A549 (cell line): Measurements from ENCODE around the gene RRAGB.

Experiments
- POLR2A ChIP-seq: IDR thresholded peaks from 2 replicates; pipeline ENCODE4 v1.6.1; 2012; ENCODE audit warnings: mild to moderate bottlenecking, low read length
- RAD21 ChIP-seq, 2 experiments: fragments of >200 bp in 1 of 2; sonication (Bioruptor Twin) in 1 of 2; formaldehyde crosslinking in 1 of 2; IDR thresholded peaks in 1 of 2; conservative IDR thresholded peaks in 1 of 2; 2 replicates in 1 of 2; 3 replicates in 1 of 2; pipeline ENCODE4 v1.6.1; 2012 to 2018; ENCODE audit warnings: inconsistent platforms in 1 of 2
- RFX5 ChIP-seq: fragments of 450-650 bp; IDR thresholded peaks from 2 replicates; pipeline ENCODE4 v1.7.1; 2014; ENCODE audit warnings: antibody characterized with exemption, mild to moderate bottlenecking, moderate library complexity
- TF ChIP-seq, protein P1 (sequence below): fragments of >200 bp; sonication (Bioruptor Twin); formaldehyde crosslinking; IDR thresholded peaks from 3 replicates; pipeline ENCODE4 v1.5.1; 2016

DNA sequence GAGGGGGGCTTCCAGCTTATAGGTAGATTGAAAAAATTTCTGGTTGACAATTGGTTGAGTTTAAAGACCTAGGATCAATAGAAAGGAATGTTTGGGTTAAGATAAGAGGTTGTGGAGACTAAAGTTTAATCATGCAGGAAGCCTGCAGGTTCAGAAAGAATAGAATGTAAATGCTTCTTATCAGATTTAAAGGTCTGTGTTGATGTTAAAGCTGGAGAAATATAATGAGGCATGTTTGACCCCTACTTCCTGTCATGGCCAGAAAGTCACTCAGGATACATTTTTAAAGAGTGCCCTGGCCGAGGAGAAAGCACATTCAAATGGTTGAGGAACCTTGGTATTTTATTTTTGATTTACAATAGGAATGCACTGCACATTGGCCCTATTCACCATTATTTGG lies 3.9 kb upstream of the RRAGB start:
- TF ChIP-seq RAD21 (conservative IDR thresholded peaks at IDR 0.05 in 1 of 2, IDR thresholded peaks at IDR 0.05 in 1 of 2) (no peak), POLR2A (no peak), RFX5 (no peak)
- TF ChIP-seq, protein P1, sequence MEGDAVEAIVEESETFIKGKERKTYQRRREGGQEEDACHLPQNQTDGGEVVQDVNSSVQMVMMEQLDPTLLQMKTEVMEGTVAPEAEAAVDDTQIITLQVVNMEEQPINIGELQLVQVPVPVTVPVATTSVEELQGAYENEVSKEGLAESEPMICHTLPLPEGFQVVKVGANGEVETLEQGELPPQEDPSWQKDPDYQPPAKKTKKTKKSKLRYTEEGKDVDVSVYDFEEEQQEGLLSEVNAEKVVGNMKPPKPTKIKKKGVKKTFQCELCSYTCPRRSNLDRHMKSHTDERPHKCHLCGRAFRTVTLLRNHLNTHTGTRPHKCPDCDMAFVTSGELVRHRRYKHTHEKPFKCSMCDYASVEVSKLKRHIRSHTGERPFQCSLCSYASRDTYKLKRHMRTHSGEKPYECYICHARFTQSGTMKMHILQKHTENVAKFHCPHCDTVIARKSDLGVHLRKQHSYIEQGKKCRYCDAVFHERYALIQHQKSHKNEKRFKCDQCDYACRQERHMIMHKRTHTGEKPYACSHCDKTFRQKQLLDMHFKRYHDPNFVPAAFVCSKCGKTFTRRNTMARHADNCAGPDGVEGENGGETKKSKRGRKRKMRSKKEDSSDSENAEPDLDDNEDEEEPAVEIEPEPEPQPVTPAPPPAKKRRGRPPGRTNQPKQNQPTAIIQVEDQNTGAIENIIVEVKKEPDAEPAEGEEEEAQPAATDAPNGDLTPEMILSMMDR = no peak
